Measurements from ENCODE around the gene ZNF384.

ZNF384 gene

GRCh38 chr12:6641131-6641530 lies 48.0 kb downstream of the ZNF384 start:
- TF ChIP-seq, protein P1, sequence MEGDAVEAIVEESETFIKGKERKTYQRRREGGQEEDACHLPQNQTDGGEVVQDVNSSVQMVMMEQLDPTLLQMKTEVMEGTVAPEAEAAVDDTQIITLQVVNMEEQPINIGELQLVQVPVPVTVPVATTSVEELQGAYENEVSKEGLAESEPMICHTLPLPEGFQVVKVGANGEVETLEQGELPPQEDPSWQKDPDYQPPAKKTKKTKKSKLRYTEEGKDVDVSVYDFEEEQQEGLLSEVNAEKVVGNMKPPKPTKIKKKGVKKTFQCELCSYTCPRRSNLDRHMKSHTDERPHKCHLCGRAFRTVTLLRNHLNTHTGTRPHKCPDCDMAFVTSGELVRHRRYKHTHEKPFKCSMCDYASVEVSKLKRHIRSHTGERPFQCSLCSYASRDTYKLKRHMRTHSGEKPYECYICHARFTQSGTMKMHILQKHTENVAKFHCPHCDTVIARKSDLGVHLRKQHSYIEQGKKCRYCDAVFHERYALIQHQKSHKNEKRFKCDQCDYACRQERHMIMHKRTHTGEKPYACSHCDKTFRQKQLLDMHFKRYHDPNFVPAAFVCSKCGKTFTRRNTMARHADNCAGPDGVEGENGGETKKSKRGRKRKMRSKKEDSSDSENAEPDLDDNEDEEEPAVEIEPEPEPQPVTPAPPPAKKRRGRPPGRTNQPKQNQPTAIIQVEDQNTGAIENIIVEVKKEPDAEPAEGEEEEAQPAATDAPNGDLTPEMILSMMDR (conservative IDR thresholded peaks at IDR 0.05; ENCODE audit: low read depth, low read length) = no peak
- no peak overlapping the region for H3K4me3 ChIP-seq (ENCODE audit: low read depth, low read length)
- DNase-seq (ENCODE audit: low read depth) = no peak

- no peak overlapping the region for H3K4me3 ChIP-seq (ENCODE audit: low read depth, low read length)
- no peak for DNase-seq (ENCODE audit: low read depth)
- TF ChIP-seq, protein P1 (conservative IDR thresholded peaks at IDR 0.05; ENCODE audit: low read depth, low read length) = no peak
Observed at GRCh38 chr12:6640497-6640896, 48.7 kb downstream of the ZNF384 start.

DNA sequence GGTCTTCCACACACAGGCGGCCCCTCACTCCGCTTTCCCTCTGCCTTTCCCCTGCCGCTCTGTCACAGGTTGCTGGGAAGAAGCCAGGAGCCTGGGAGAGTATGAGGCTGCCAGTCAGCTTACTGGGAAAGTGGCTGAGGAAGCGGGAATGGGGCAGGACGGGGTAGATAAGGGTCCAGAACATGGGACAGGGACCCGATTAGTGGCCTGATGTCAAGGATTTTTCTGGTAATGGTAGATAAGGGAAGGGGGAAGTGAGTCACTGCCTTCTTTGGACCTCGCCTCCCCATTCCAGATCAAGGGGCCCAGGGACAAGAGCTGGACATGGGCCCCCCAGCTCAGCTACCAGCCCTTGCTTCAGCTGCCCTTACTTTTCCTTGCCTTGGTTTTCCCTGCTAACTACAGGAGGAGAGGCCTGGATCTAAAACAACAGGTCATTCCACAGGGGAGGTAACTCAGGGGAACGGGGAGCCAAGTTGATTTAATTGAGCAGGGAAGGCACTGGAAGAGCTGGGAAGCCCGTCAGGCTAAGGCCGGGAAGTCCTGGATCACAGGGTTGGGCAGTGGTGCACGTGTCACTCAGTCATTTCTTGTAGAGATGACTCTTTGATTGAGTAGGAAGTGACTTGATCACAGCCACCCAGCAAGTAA lies 49.9 kb downstream of the ZNF384 start:
- TF ChIP-seq, protein P1 (conservative IDR thresholded peaks at IDR 0.05; ENCODE audit: low read depth, low read length) = no peak
- DNase-seq (ENCODE audit: low read depth) = no peak
- H3K4me3 ChIP-seq (ENCODE audit: low read depth, low read length) = no peak overlapping the region

DNA sequence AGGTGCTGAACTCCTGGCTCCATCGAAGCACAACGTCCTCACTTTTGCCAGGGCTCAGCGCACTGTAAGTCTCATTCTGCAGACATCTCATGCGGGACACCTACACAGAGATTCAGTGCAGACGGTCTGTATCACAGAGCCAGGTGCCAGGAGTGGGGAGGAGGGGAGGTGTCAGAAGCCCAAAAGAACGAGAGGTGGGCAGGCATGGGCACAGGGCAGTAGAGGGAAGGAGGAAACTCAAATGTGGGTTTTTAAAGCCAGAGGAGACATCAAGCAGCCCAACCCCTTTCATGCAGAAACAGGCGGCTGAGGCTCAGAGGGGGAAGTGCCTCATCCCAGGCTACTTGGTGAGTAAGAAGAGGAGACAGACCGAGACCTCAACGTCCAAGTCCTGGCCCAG lies 50.9 kb downstream of the ZNF384 start:
- H3K4me3 ChIP-seq (ENCODE audit: low read depth, low read length) = no peak overlapping the region
- TF ChIP-seq, protein P1 (conservative IDR thresholded peaks at IDR 0.05; ENCODE audit: low read depth, low read length) = no peak
- no peak for DNase-seq (ENCODE audit: low read depth)

DNA sequence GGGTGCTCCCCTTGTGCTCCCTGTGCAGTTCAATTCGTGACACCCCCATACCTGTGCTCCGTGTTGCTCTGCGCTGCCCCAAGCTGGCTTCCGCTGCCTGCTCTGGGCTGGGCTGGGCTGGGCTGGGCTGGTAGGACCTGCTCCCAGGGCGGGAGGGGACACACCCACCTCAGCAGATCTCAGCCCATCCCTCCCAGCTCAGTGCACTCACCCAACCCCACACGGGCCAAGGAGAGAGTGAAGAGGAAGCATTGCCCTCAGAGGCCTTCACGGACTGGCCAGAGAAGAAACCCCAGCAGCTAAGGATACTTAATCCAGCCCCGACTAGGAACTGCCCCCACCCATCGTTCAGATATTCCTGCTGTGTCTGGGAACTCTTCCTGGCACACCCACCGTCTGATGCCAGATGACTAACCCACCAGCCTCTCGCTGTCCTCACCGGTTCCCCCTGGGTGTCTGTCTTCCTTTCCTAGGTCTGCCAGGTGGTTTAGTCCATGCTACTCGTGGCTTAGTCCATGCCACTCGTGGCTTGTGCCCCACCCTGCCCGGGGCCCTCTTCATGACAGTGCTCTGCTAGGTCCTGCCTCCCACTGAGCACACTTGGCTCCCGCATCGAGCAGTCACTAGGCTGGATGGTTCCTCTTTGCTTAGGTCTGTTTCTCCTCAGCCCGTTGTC lies 53.2 kb downstream of the ZNF384 start, which contains the start of gene LPAR5:
Gene LPAR5, minus strand, starts transcription at position 104 of the 676 bp plus-strand sequence. CDS start 14,711 bp downstream, outside the sequence.
- H3K4me3 ChIP-seq (ENCODE audit: low read depth, low read length) = no peak within 1 kb of the TSS
- peak; percentile 44 for DNase-seq (ENCODE audit: low read depth)
- TF ChIP-seq, protein P1 (conservative IDR thresholded peaks at IDR 0.05; ENCODE audit: low read depth, low read length) = no peak

GRCh38 chr12:6635375-6635855 lies 53.8 kb downstream of the ZNF384 start:
- DNase-seq (ENCODE audit: low read depth) = peak; percentile 28
- TF ChIP-seq, protein P1 (conservative IDR thresholded peaks at IDR 0.05; ENCODE audit: low read depth, low read length) = no peak

More at GRCh38 chr12:6635375-6635855, 53.8 kb downstream of the ZNF384 start:
- no peak overlapping the region for H3K4me3 ChIP-seq (ENCODE audit: low read depth, low read length)
